H9 (cell line): ENCODE results near the gene GMPR. TPM values are rescaled to one million over a fixed set of nuclear protein-coding genes. Genes with fewer than 3 reads are reported as not detected.

Source experiments
- DNase-seq: peaks from one replicate; pipeline ENCODE4 v3.0.0-alpha.2; 2017
- H2AFZ ChIP-seq: one replicate; pipeline ENCODE4 v1.6.1; 2013; ENCODE audit warnings: mild to moderate bottlenecking, low read length, control low read depth, moderate library complexity
- H2AK5ac ChIP-seq: 2 replicates; pipeline ENCODE4 v1.6.1; 2013; ENCODE audit warnings: low read length, control low read depth, mixed read lengths; ENCODE audit not compliant: insufficient read length
- H2BK120ac ChIP-seq: one replicate; pipeline ENCODE4 v1.6.1; 2013; ENCODE audit warnings: low read depth, mild to moderate bottlenecking, low read length, control low read depth, inconsistent platforms; ENCODE audit not compliant: poor library complexity, severe bottlenecking
- H2BK12ac ChIP-seq: 2 replicates; pipeline ENCODE4 v1.6.1; 2013; ENCODE audit warnings: low read length, control low read depth, mixed read lengths, low read depth; ENCODE audit not compliant: insufficient read length
- H2BK15ac ChIP-seq: 2 replicates; pipeline ENCODE4 v1.6.1; 2013; ENCODE audit warnings: low read depth, low read length, control low read depth
- H2BK20ac ChIP-seq: one replicate; pipeline ENCODE4 v1.6.1; 2013; ENCODE audit warnings: low read depth, mild to moderate bottlenecking, low read length, control low read depth, inconsistent platforms; ENCODE audit not compliant: poor library complexity, severe bottlenecking
- H2BK5ac ChIP-seq: 2 replicates; pipeline ENCODE4 v1.6.1; 2013; ENCODE audit warnings: low read length, control low read depth, mixed read lengths; ENCODE audit not compliant: insufficient read length
- H3K14ac ChIP-seq: 2 replicates; pipeline ENCODE4 v1.6.1; 2013; ENCODE audit warnings: low read length, control low read depth; ENCODE audit not compliant: insufficient read depth
- H3K18ac ChIP-seq: 2 replicates; pipeline ENCODE4 v1.6.1; 2013; ENCODE audit warnings: low read depth, mild to moderate bottlenecking, mixed read lengths, low read length, control low read depth; ENCODE audit not compliant: insufficient read length
- H3K23ac ChIP-seq: 2 replicates; pipeline ENCODE4 v1.6.1; 2013; ENCODE audit warnings: low read length, control low read depth, mixed read lengths, low read depth; ENCODE audit not compliant: insufficient read length
- H3K23me2 ChIP-seq: 2 replicates; pipeline ENCODE4 v1.6.1; 2013; ENCODE audit warnings: low read depth, mild to moderate bottlenecking, mixed read lengths, low read length, control low read depth; ENCODE audit not compliant: insufficient read length, poor library complexity, severe bottlenecking
- H3K27ac ChIP-seq: 2 replicates; pipeline ENCODE4 v1.5.1; 2013; ENCODE audit warnings: low read length, control low read depth, mixed read lengths, low read depth; ENCODE audit not compliant: insufficient read length
- H3K27me3 ChIP-seq: 2 replicates; pipeline ENCODE4 v1.6.1; 2013; ENCODE audit warnings: low read length, control low read depth, inconsistent platforms; ENCODE audit not compliant: insufficient read depth
- H3K4ac ChIP-seq: 2 replicates; pipeline ENCODE4 v1.6.1; 2013; ENCODE audit warnings: low read depth, mild to moderate bottlenecking, control low read depth, inconsistent platforms, low read length, moderate library complexity
- H3K4me1 ChIP-seq: 2 replicates; pipeline ENCODE4 v1.6.1; 2013; ENCODE audit warnings: low read length, control low read depth, inconsistent platforms; ENCODE audit not compliant: insufficient read depth
- H3K4me2 ChIP-seq: 2 replicates; pipeline ENCODE4 v1.6.1; 2013; ENCODE audit warnings: low read length, control low read depth, mixed read lengths; ENCODE audit not compliant: insufficient read length, insufficient read depth
- H3K56ac ChIP-seq: 2 replicates; pipeline ENCODE4 v1.6.1; 2013; ENCODE audit warnings: low read depth, mild to moderate bottlenecking, mixed read lengths, low read length, control low read depth; ENCODE audit not compliant: insufficient read length
- H3K79me1 ChIP-seq: 2 replicates; pipeline ENCODE4 v1.6.1; 2013; ENCODE audit warnings: low read depth, mild to moderate bottlenecking, moderate library complexity, low read length, control low read depth, inconsistent platforms; ENCODE audit not compliant: insufficient read depth, poor library complexity, severe bottlenecking
- H3K79me2 ChIP-seq: 2 replicates; pipeline ENCODE4 v1.6.1; 2013; ENCODE audit warnings: low read length, control low read depth, inconsistent platforms; ENCODE audit not compliant: insufficient read depth
- H3K9ac ChIP-seq: 2 replicates; pipeline ENCODE4 v1.6.1; 2013; ENCODE audit warnings: low read length, control low read depth, mixed read lengths; ENCODE audit not compliant: insufficient read length; ENCODE audit errors: extremely low read depth
- H3K9me3 ChIP-seq: one replicate; pipeline ENCODE4 v1.6.1; 2013; ENCODE audit warnings: low read depth, low read length, inconsistent platforms; ENCODE audit not compliant: control insufficient read depth
- H3T11ph ChIP-seq: one replicate; pipeline ENCODE4 v1.6.1; 2013; ENCODE audit warnings: mild to moderate bottlenecking, low read length, control low read depth, inconsistent platforms
- H4K20me1 ChIP-seq: one replicate; pipeline ENCODE4 v1.6.1; 2013; ENCODE audit not compliant: control insufficient read depth, insufficient read length, insufficient read depth
- H4K5ac ChIP-seq: 2 replicates; pipeline ENCODE4 v1.6.1; 2013; ENCODE audit warnings: low read depth, mild to moderate bottlenecking, mixed read lengths, low read length, control low read depth; ENCODE audit not compliant: insufficient read length
- H4K8ac ChIP-seq: replicated peaks from 2 replicates; pipeline ENCODE4 v1.6.1; 2013; ENCODE audit warnings: low read length, control low read depth, mixed read lengths, low read depth; ENCODE audit not compliant: insufficient read length
- H4K91ac ChIP-seq: 2 replicates; pipeline ENCODE4 v1.6.1; 2013; ENCODE audit warnings: low read depth, mild to moderate bottlenecking, moderate library complexity, mixed read lengths, low read length, control low read depth; ENCODE audit not compliant: insufficient read length
- H3K27ac Mint-ChIP-seq, 3 experiments: 2 replicates in 2 of 3; 3 replicates in 1 of 3; pipeline ENCODE4 v1.8.0; 2020 to 2021; ENCODE audit warnings: mixed read lengths in 3 of 3, mild to moderate bottlenecking in 1 of 3, moderate library complexity in 1 of 3
- H3K27me3 Mint-ChIP-seq: 2 replicates; pipeline ENCODE4 v1.8.0; 2021; ENCODE audit warnings: low read depth, mild to moderate bottlenecking, moderate library complexity, mixed read lengths
- H3K36me3 Mint-ChIP-seq, 3 experiments: 2 replicates in 2 of 3; 3 replicates in 1 of 3; pipeline ENCODE4 v1.8.0; 2020 to 2021; ENCODE audit warnings: low read depth in 3 of 3, mixed read lengths in 3 of 3; ENCODE audit not compliant: insufficient read depth in 1 of 3
- H3K4me1 Mint-ChIP-seq, 2 experiments: 2 replicates each; pipeline ENCODE4 v1.8.0; 2020; ENCODE audit warnings: mixed read lengths in 2 of 2
- H3K4me3 Mint-ChIP-seq, 2 experiments: 2 replicates in 1 of 2; 3 replicates in 1 of 2; pipeline ENCODE4 v1.8.0; 2020 to 2021; ENCODE audit warnings: mild to moderate bottlenecking in 2 of 2, mixed read lengths in 2 of 2, moderate library complexity in 1 of 2
- H3K9me3 Mint-ChIP-seq, 2 experiments: 2 replicates in 1 of 2; 3 replicates in 1 of 2; pipeline ENCODE4 v1.8.0; 2020; ENCODE audit warnings: mild to moderate bottlenecking in 2 of 2, mixed read lengths in 2 of 2, moderate library complexity in 1 of 2
- WGBS: extraction: QIAGEN DNeasy Blood & Tissue Kit; methylation state at CpG from one replicate; pipeline ENCODE4 v1.1.7; 2013; ENCODE audit warnings: missing lambda C conversion rate, low lambda C conversion rate, mixed read lengths; ENCODE audit not compliant: insufficient read length; ENCODE audit errors: extremely low coverage; 5-methylcytosine and 5-hydroxymethylcytosine counted together
- total RNA-seq: library from RNA; stranded (reverse); gene quantifications from 2 replicates; pipeline ENCODE4 v1.2.1, GENCODE V29; 2021
- TF ChIP-seq, protein P1 (sequence below): fragments of 200-600 bp; sonication (generic); conservative IDR thresholded peaks from 3 replicates; pipeline ENCODE4 v1.8.0; 2021; ENCODE audit warnings: antibody characterized with exemption, mild to moderate bottlenecking

The GMPR gene
- total RNA-seq, 1 experiment from 2014 or later, result 0.70 TPM

DNA sequence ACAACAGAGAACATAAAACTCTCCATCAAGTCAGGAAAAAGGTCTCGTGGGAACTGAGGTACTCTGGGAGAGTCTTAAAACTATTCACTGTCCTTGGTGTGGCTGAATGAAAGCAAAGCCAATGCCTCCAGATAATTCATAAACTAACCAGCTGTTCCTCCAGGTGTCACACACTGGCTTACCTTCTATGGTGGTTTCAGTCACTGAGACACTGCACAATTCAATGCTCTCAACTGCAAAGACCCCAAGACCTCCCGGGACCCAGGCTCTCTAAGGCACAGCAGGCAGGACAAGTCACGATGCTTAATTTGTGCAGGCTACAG is 100.8 kb downstream of the GMPR start:
- Histone ChIP-seq H4K91ac (no peak overlapping the region), H2BK15ac (no peak overlapping the region), H3K79me2 (no peaks in the 10 kb centered on the region), H3K9me3 (no peaks in the 10 kb centered on the region), H3K23me2 (no peaks in the 10 kb centered on the region), H3K14ac (no peak overlapping the region), H3K23ac (no peak overlapping the region), H2BK5ac (no peak overlapping the region), H2AFZ (no peak overlapping the region), H3T11ph (no peak overlapping the region), H2AK5ac (no peak overlapping the region), H2BK20ac (no peak overlapping the region), H3K4me1 (no peaks in the 10 kb centered on the region), H3K18ac (no peak overlapping the region), H3K79me1 (no peaks in the 10 kb centered on the region), H2BK120ac (no peak overlapping the region), H3K27me3 (no peaks in the 10 kb centered on the region), H3K9ac (no peak overlapping the region), H3K27ac (no peak overlapping the region), H4K5ac (no peak overlapping the region), H4K20me1 (no peaks in the 10 kb centered on the region), H4K8ac (no peak overlapping the region), H3K56ac (no peak overlapping the region), H2BK12ac (no peak overlapping the region), H3K4ac (no peak overlapping the region), H3K4me2 (no peak overlapping the region)
- H3K27ac Mint-ChIP-seq, result no peak overlapping the region
- no peak overlapping the region for H3K4me3 Mint-ChIP-seq
- TF ChIP-seq, protein P1, sequence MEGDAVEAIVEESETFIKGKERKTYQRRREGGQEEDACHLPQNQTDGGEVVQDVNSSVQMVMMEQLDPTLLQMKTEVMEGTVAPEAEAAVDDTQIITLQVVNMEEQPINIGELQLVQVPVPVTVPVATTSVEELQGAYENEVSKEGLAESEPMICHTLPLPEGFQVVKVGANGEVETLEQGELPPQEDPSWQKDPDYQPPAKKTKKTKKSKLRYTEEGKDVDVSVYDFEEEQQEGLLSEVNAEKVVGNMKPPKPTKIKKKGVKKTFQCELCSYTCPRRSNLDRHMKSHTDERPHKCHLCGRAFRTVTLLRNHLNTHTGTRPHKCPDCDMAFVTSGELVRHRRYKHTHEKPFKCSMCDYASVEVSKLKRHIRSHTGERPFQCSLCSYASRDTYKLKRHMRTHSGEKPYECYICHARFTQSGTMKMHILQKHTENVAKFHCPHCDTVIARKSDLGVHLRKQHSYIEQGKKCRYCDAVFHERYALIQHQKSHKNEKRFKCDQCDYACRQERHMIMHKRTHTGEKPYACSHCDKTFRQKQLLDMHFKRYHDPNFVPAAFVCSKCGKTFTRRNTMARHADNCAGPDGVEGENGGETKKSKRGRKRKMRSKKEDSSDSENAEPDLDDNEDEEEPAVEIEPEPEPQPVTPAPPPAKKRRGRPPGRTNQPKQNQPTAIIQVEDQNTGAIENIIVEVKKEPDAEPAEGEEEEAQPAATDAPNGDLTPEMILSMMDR, result no peak
- no CpG with 5 or more reads among the region's 3 CpGs for WGBS
- peaks cover 10 to 12% of the 10 kb centered on the region in 2 experiments for H3K4me1 Mint-ChIP-seq
- no peaks in the 10 kb centered on the region; a peak in 1 of 7 replicates for H3K36me3 Mint-ChIP-seq
- no peak for DNase-seq
- H3K9me3 Mint-ChIP-seq, result no peaks in the 10 kb centered on the region; a peak in 2 of 5 replicates
- H3K27me3 Mint-ChIP-seq, result no peaks in the 10 kb centered on the region; the same call in 1 of the 2 replicates
